Kidney epithelial cell (primary cell): Measurements from ENCODE around the gene CORO2A. TPM values are rescaled to one million over a fixed set of nuclear protein-coding genes. Genes with fewer than 3 reads are reported as not detected.

ENCODE experiments used
- DNase-seq: peaks from one replicate; pipeline ENCODE4 v3.0.0-alpha.2; 2010; ENCODE audit warnings: low read depth
- H3K27me3 ChIP-seq: 2 replicates; pipeline ENCODE4 v1.6.0; 2011; ENCODE audit warnings: low read length; ENCODE audit not compliant: control insufficient read depth, insufficient read depth
- H3K36me3 ChIP-seq: 2 replicates; pipeline ENCODE4 v1.5.1; 2011; ENCODE audit warnings: low read length; ENCODE audit not compliant: control insufficient read depth, insufficient read depth
- H3K4me3 ChIP-seq: 2 replicates; pipeline ENCODE4 v1.5.1; 2011; ENCODE audit warnings: low read depth, mild to moderate bottlenecking, control low read depth, low read length
- total RNA-seq: library from RNA; depleted of rRNA; stranded (reverse); fragments of >200 nt; gene quantifications from 2 replicates; pipeline ENCODE4 v1.2.3, GENCODE V29; 2015
- TF ChIP-seq, protein P1 (sequence below): IDR thresholded peaks from 2 replicates; pipeline ENCODE4 v1.5.1; 2011; ENCODE audit warnings: mild to moderate bottlenecking, moderate library complexity, low read length, control low read depth, inconsistent platforms; ENCODE audit not compliant: insufficient read depth, poor library complexity, severe bottlenecking

Gene CORO2A
- total RNA-seq, 1 donor from 2014 or later: 7.8 TPM

DNA sequence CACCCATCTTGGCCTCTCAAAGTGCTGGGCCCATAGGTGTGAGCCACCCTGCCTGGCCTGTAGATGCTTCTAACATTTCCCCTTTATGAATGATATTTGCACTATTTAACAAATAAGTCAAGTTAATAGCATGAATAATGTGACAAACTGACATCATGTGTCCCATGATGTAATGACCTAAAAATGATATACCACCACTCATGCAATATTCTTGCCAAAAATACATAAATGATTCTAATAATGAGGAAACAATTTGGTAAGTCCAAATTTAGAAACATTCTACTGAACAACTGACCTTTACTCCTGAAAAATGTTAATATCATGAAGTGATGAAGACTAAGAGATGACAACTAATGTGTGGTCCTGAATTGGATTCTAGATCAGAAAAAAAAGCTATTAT, 39.9 kb downstream of the CORO2A start:
- no peak for DNase-seq
- H3K27me3 ChIP-seq: no peaks in the 10 kb centered on the region
- H3K36me3 ChIP-seq: no peaks in the 10 kb centered on the region
- H3K4me3 ChIP-seq: no peak overlapping the region
- TF ChIP-seq, protein P1, sequence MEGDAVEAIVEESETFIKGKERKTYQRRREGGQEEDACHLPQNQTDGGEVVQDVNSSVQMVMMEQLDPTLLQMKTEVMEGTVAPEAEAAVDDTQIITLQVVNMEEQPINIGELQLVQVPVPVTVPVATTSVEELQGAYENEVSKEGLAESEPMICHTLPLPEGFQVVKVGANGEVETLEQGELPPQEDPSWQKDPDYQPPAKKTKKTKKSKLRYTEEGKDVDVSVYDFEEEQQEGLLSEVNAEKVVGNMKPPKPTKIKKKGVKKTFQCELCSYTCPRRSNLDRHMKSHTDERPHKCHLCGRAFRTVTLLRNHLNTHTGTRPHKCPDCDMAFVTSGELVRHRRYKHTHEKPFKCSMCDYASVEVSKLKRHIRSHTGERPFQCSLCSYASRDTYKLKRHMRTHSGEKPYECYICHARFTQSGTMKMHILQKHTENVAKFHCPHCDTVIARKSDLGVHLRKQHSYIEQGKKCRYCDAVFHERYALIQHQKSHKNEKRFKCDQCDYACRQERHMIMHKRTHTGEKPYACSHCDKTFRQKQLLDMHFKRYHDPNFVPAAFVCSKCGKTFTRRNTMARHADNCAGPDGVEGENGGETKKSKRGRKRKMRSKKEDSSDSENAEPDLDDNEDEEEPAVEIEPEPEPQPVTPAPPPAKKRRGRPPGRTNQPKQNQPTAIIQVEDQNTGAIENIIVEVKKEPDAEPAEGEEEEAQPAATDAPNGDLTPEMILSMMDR: no peak

DNA sequence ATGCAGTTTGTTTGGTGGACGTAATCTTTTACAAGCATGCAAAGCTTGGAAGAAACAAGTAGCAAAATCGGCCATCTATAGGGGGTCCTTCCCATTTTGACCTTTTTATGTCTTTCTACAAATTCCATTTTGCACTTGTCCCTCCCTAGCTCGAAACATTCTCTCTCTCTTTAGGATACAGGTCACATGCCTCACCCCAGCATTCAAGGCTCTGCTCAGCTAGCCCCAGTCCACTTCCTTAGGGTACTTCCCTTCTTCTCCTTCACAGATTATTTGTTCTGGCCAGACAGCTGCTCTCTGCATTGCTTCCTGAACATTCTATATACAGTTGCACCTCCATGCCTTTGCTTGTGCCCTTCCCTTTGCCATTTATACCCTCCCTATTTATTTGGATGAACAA, 41.7 kb downstream of the CORO2A start:
- no peak overlapping the region for H3K4me3 ChIP-seq
- no peaks in the 10 kb centered on the region for H3K36me3 ChIP-seq
- no peak for DNase-seq
- TF ChIP-seq, protein P1: no peak
- H3K27me3 ChIP-seq: no peaks in the 10 kb centered on the region

DNA sequence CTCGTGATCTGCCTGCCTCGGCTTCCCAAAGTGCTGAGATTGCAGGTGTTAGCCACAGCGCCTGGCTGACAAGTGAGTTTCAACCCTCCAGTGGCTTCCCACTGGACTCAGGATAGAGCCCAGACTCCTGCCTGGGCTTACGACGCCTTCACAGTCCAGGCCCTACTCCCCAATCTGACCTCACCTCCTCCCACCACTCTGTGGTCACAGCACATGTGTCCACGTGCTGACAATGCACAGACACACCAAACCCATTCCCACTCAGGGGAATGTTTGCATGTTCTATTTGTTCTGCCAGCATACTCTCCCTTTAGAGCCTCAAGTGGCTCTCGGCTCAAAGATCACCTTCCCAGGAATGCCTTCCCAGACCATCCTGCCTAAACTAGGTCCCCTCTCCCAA, 42.3 kb downstream of the CORO2A start:
- Histone ChIP-seq H3K4me3 (no peak overlapping the region), H3K36me3 (no peaks in the 10 kb centered on the region), H3K27me3 (no peaks in the 10 kb centered on the region)
- TF ChIP-seq, protein P1: no peak
- DNase-seq: no peak

DNA sequence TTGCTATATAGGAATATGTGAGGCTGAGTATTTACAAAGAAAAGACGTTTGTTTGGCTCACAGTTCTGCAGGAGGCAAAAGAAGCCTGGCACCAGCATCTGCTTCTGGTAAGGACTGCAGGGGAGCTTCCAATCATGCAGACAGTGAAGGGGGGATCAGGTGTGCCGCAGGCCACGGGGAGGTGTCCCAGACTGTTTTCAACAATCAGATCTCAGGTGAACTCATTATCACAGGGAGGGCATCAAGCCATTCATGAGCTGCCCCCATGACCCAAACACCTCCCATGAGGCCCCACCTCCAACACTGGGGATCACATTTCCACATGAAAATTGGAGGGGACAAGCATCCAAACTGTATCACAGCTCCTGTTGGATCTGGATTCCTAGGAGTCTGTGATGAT, 43.0 kb downstream of the CORO2A start:
- DNase-seq: no peak
- TF ChIP-seq, protein P1: no peak
- Histone ChIP-seq H3K4me3 (no peak overlapping the region), H3K36me3 (no peaks in the 10 kb centered on the region), H3K27me3 (no peaks in the 10 kb centered on the region)

DNA sequence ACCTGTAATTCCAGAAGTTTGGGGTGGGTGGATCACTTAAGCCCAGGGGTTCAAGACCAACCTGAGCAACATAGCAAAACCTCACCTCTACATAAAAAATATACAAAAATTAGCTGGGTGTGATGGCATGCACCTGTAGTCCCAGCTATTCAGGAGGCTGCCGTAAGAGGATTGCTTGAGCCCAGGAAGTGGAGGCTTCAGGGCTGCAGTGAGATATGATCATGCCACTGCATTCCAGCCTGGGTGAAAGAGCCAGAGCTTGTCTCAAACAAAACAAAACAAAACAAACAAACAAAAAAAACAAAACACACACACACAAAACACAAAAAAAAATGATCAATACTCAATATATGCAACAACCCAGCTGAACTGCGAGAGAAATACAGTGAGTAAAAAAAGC, 44.0 kb downstream of the CORO2A start:
- Histone ChIP-seq H3K27me3 (no peaks in the 10 kb centered on the region), H3K36me3 (no peaks in the 10 kb centered on the region), H3K4me3 (no peak overlapping the region)
- no peak for DNase-seq
- TF ChIP-seq, protein P1: no peak

DNA sequence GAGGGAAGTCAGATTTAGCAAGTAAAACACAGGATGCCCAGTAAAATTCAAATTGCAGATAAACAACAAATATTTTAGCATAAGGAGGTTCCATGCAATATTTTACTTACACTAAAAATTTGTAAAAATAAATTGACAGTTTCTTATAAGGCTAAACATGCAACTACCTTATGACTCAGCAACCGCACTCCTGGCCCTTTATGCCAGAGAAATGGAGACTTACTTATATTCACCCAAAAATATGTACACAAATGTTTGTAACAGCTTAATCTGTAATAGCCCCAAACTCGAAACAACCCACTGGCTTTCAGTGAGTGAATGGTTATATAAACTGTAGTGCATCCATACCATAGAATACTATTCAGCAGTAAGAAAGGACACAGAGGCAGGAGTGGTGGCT, 44.9 kb downstream of the CORO2A start:
- H3K27me3 ChIP-seq: no peaks in the 10 kb centered on the region
- H3K36me3 ChIP-seq: no peaks in the 10 kb centered on the region

More for the DNA sequence above, 44.9 kb downstream of the CORO2A start:
- TF ChIP-seq, protein P1: no peak
- no peak overlapping the region for H3K4me3 ChIP-seq
- DNase-seq: no peak
